NCI-H446 treated with DMSO at 0.1 percent for 48 hours (cell line): ENCODE results near the gene C20orf96.
"Not testable (repeated sequence)": the region's sequence is repeated elsewhere in the genome, so short reads cannot be mapped to it uniquely, and the experiment has no call there.

Experiments
- DNase-seq: peaks from one replicate; lab custom pipeline; 2025; lab: John Stamatoyannopoulos, UW

The C20orf96 gene, protein sequence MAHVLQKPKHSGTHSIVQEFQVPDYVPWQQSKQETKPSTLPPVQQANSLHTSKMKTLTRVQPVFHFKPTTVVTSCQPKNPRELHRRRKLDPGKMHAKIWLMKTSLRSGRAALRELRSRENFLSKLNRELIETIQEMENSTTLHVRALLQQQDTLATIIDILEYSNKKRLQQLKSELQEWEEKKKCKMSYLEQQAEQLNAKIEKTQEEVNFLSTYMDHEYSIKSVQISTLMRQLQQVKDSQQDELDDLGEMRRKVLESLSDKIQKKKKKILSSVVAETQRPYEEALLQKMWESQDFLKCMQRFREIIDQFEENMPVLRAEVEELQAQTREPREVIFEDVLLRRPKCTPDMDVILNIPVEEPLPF

DNA sequence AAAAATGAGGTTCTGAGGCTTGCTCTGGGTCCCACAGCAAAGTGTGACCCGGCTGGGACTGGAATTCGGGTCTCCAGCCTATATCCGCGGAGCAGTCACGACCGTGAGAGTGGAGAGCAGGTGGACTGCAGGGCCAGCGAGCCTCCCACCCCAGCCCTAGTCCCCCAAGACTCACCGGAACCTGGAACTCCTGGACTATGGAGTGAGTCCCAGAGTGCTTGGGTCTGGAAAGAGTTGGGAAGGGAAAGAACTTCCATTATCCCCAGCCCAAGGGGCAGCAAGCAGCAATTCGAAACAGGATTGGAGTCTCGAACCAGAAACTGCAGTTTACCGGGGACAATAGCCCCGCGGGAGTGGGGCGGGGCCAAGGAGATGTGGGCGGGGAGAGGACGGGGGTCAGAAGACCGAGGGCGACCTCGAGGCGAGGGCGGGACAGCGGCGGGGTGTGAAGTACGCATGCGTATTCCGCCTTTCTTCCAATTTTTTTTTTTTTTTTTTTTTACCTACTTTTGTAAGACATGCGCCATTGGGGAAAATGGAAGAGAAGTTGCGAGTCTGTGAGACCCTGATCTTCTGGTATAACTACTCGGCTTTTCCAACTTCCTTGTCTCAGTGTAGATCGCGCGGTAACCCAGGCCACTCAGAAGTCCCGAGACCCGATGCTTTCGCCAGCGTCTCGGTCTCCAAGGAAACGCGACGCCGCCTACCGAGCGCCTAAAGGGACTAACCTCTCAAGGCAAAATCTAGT is at the start of gene C20orf96:
C20orf96 (minus strand) TSS at position 667 of the 748 bp plus-strand sequence; CDS start at position 527, 140 bp downstream.
- peak; percentile 86 for DNase-seq

DNA sequence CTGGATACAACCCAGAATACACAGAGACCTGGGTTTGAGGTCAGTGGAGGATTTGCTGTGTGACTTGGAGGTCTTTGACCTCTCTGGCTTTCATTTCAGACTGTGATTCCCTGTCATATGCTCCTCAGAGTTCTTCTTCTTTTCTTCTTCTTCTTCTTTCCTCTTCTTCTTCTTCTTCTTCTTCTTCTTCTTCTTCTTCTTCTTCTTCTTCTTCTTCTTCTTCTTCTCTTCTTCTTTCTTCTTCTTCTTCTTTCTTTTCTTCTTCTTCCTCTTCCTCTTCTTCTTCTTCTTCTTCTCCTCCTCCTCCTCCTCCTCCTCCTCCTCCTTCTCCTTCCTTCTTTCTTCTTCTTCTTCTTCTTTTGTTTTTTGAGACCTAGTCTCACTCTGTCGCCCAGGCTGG is 45.5 kb upstream of the C20orf96 start:
- not testable (repeated sequence) for DNase-seq

DNA sequence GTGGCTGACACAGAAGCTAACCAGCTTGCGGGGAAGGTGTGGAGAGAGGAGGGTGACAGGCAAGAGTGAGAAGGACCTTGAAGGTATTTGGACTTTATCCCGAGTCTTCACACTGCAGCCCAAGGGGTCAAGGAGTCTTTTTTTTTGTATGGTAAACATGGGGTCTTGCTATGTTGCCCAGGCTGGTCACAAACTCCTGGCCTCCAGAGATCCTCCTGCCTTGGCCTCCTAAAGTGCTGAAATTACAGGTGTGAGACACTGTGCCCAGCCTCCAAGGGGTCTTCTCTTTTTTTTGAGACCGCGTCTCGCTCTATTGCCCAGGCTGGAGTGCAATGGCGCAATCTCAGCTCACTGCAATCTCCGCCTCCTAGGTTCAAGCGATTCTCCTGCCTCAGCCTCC is 44.0 kb upstream of the C20orf96 start:
- DNase-seq = no peak

DNA sequence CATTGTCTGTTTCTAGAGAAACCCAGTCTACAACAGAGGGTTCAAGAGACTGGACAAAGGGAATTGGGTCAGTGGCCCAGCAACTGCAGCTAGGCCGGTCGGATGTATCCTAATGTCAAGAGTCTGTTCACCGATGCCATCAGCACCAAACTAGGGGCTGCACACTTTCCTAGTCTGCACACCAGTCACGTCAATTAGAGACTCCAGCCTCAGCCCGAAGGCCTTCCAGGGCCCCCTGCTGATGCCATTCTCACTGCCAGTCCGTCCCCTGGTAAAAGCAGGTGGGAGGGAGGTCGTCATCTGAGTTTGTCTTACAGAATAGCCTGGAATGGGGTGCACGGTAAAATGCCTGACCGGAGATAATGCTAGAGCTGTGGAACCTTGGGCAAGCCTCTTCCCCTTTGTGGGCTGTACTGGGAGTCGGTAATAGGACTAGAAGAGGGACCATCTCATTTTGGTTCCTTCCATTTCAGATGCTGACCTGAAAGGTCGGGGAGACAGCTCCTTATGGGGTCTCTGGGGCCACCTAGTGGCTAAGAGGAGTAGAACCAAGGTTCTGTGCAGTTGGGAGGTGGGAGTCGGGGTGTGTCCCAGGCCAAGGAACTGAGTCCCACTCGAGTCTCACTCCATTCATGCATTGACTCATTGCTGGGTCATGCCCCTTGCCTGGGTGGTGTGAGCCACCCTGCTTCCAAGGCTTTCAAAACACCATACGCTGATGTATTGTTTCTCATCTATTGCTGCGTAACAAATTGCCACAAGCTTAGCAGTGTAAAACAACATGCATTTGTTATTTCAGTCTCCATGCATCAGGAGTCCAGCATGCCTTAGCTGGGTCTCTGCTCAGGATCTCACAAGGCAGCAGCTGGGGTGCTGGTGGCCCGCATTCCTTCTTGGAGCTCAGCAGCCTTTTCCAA is 39.9 kb upstream of the C20orf96 start:
- peak; percentile 45 for DNase-seq

DNA sequence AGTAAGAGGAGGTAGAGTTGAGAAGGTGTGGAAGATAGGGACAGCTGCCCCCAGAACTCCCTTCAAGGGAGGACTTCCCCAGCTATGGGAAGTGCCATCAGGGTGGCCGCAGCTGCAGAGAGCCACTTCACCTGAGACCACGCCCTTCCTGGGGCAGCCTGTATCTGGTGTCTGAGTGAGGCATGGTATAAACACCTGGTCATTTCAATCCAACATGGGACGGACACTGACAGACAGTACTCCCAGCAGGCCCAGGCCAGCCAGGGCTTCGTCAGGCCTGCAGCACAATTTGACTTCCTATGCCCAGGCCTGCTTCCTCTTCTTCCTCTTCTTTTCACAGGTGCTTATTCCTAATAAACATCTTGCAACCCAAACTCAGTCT is 39.3 kb upstream of the C20orf96 start:
- no peak for DNase-seq

DNA sequence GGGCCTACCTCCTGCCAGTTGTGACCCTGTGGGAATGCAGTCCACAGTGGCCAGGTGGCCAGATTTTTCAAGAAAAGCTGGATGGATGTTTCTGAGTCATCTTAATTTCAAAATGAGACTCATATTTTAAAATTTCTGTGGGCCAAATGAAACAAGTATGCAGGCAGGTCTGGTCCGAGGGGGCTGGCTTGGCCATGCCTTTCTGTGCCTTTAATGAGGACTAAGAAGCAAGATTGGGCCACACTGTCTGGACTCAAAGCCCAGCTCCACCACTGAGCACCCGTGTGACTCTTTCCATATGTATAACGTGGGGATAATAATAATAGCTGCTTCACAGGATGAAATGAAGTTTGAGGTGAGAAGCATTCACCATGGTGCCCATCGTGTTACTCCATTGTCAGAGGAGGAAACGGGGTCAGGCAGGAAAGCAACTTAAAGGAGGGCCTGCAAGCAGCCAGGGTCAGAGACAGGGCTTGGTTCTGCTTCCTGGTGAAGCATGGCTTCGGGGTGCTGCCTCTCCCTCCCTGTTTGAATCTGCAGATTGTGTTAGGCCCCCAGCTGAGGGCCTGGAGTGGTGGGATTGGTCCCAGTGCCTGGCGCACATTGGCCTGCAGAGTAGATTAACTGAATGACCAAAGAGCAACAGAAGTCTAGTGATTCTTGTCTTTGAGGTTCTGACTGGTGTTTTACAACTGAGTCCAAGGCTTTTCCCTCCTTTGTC is 38.6 kb upstream of the C20orf96 start:
- no peak for DNase-seq

DNA sequence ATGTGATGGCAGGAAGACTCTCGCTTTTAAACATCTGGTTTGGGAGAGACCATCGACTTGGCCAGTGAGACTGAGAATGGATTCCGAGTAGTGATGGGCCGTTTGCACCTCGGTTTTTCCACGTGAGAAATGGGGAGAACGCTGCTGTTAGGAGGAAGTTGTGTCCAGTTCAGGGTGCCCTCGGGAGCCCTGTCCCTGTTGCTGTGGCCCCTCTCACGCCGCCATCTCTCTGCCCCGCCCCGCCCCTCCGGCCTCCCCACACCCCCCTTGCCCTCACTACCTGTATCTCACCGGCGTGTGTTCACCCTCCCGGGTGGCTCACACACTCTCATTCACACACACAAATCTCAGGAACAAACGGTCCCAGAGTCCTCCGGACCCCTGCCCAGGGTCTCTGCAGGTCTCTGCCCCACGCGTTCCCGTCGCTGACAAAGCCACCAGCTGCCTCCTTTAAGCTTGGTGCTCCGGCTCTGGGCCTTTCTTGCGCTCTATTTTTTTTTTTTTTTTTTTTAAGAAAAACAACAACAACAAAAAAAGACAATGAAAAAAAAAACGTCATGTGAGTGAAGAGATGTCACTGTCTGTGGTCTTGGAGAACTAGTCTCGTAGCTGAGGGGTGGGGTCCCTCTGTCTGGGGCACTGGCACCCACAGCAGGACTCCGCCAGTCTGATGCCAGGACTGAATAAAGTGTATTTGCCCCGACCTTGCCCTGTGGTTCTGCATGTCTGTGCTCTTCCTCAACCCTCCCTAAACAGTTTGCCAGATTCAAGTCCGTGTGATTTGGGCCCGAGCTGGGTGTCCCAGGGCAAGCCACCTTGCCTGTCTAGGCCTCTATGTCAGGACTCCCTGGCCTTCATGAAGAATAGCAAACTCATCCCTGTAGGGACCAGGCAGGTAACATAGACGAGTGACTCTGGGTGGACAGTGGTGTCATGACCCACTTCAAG is 37.8 kb upstream of the C20orf96 start:
- no peak for DNase-seq

DNA sequence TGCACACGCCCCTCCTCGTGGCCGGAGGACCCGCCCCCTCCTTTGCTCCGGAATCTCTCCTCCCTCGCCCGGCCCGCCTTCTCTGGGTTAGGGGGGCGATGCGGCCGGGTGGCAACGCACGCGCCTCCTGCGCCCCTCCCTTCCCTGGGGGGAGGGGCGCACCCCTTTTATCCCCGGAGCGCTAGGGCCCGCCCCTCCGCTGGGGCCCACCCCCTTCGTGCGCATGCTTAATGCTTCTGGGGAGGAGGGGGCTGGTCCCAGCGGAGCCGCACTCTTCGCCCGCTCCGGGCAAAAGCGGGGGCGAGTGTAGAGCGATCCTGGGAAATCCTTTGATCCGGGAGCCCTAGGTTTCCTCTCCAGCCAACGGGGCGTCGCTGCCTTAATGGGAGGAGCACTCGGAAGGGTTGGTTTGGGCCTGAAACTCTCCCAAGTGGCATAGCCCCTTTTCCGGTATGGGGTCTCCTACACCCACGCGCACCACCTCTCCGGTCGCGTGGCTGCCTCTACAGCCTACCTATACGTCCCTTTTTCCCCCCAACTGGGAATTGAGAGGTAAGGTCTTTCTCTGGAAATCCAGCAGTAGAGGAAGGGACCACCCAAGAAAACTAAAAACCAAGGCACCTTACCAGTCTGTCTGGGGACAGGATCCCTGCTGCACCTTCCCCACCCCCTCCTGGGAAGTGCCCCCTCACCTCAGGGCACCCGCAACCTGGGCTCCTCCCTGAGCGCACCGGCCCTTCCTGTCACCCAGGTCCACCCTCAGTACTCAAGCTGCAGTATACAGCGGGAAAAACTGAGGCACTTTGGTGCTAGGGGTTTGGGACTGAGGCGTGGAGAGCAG is 36.9 kb upstream of the C20orf96 start:
- peak; percentile 86 for DNase-seq

DNA sequence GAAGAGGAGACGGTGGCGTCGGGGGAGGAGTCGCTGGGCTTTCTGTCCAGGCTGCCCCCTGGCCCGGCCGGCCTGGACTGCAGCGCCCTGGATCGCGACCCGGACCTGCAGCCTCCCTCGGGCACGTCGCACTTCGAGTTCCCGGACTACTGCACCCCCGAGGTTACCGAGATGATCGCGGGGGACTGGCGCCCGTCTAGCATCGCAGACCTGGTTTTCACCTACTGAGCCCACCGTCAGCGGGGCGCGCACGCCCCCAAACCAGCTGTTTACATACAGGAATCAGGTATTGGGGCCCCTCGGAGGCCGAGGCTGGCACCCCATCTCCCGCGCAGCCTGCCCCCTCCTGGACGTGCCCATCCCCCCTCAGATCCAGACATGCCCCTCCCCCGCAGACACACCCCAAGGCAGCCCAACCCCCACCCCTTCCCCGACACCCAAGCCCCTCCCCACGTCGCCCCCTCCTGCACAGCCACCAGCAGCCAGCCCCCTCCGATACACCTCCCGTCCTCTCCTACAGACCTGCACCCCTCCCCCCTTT is 36.2 kb upstream of the C20orf96 start:
- DNase-seq = no peak

DNA sequence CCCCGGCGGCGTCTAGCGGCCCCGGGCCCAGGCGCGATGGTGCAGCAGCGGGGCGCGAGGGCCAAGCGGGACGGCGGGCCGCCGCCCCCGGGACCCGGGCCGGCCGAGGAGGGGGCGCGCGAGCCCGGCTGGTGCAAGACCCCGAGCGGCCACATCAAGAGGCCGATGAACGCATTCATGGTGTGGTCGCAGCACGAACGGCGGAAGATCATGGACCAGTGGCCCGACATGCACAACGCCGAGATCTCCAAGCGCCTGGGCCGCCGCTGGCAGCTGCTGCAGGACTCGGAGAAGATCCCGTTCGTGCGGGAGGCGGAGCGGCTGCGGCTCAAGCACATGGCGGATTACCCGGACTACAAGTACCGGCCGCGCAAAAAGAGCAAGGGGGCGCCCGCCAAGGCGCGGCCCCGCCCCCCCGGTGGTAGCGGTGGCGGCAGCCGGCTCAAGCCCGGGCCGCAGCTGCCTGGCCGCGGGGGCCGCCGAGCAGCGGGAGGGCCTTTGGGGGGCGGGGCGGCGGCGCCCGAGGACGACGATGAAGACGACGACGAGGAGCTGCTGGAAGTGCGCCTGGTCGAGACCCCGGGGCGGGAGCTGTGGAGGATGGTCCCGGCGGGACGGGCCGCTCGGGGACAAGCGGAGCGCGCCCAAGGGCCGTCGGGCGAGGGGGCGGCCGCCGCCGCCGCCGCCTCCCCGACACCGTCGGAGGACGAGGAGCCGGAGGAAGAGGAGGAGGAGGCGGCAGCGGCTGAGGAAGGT is 35.5 kb upstream of the C20orf96 start:
- DNase-seq = peak; percentile 31

DNA sequence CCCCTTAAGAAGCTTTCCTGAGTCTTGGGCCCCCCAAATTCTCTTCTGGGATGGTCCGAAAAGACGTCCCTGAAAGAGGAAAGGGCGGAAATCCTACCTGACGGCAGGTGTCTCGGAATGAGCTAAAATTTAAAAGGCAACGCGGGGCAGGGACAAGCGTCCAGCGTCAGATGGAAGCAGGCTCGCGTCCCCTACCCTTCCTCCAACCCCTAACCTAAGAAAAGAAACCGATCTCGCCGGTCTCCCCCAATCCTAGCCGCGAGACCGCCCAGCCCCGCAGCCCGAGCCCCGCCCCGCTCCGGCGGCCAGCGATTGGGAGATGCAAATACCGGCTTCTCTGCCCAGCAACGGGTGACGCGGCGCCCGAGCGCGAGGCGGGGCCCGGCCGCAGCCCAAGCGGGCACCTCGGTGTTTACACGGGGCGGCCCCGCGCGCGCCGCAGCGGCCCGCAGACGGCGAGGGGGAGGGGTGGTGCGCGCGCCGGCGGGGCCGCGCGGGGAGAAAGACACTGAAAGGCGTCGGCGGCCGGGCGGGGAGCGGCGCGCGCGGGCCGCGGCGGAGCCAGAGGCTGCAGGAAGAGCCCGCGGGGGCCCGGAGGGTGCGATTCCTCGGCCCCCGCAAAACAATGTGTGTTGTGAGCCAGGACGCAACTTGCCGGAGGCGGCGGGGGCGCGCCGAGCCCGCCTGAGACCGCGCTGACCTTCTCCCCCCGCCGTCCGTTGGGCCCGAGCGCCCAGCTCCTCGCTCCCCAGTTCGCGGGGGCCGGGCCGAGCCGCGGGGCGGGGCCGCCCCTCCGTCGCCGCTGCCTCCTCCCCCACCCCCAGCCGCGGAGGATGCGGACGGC is 34.7 kb upstream of the C20orf96 start, which contains the start of gene SOX12:
SOX12 (plus strand) TSS at position 508 of the 844 bp plus-strand sequence. CDS start 373 bp downstream, outside the sequence.
- DNase-seq = peak; percentile 91

DNA sequence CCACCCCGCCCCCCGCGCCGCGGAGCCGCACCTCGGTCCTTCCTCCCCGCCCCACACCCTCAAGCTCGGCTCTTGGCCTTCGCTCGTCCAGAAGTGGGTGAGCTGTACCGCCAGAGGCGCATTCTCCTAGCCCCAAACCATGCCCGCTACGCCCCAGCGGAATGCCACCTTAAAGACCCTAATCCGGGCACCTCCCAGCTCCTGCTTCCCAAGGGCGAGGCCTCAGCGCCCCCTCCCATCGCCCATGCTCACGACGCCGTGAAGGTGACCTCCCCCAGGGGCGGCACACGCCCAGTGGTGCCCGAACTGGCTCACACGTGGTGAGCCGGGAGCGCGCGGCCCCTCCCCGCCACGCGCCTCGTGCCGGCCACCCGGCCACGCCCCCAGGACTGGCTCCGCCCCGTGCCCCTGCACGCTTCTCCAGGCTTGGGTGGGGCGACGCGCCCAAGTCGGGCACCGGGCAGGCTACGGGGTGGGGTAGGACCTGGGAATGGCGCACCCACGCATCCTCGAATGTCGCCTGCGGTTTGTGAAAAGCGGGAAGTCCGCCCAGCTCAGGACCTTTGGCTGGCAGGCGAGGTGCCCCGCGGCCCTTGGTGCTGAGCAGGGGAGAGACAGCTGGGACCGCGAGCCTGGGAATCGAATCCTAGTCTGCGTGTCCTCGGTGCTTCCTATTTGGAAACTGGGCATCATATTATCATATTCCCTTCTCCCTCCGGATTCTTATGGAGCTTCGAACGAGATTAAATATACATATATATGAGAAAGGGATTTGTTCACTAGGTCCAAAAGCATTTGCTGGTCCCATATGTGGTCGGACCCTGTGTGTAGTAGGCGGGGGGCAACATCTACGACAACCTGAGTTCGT is 33.9 kb upstream of the C20orf96 start:
- peak; percentile 87 for DNase-seq

DNA sequence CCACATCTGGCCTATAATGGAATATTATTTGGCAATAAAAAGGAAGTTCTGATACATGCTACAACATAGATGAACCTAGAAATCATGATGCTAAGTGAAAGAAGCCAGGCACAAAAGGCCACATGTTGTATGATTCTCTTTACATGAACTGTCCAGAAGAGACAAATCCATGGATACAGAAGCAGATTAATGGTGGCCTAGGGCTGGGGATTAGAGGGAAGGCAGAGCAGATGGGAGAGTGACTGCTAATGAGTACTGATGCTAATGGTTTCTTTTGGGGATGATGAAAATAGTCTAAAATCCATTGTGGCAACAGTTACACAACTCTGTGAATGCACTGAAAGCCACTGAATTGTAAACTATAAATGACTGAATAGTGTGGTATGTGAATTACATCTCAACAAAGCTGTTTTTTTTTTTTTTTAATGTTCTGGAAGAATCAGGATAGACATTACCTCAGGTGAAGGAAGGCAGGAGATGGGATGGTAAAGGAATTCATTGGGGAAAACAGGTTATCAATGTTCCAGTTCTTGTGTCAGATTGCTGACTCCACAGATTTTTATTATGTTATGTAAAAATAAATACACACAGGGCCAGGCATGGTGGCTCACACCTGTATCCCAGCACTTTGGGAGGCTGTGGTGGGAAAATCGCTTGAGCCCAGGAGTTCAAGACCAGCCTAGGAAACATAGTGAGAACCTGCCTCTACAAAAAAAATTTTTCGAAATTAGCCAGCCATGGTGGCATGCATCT is 25.9 kb upstream of the C20orf96 start:
- no peak for DNase-seq

DNA sequence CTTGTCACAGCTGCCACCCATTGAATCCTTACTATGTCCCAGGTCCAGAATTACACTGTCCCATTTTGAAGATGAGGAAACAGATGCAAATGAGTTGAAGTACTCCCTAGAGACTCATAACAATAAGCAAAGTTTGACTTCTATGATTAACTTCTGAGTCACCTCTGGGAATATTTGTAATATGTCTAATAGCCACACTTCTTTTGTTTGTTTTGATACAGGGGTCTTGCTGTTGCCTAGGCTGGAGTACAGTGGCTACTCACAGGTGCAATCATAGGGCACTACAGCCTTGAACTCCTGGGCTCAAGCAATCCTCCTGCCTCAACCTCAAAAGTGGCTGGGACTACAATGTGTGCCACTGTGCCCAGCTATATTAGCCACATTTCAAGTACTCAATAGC is 23.4 kb upstream of the C20orf96 start:
- no peak for DNase-seq

DNA sequence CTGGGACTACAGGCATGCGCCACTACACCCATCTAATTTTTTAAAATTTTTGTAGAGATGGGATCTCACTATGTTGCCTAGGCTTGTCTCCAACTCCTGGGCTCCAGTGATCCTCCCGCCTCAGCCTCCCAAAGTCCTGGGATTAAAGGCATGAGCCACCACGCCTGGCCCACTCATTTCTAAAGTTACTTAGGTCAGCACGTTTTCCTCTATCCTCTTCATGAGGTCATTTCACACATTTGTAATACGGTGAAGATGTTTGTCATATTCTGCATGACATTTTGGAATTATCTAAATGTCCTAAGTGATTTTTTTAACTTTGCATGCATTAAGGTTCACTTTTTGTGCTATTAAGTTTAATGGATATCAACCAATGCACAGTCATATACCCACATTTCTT is 22.9 kb upstream of the C20orf96 start:
- no peak for DNase-seq

DNA sequence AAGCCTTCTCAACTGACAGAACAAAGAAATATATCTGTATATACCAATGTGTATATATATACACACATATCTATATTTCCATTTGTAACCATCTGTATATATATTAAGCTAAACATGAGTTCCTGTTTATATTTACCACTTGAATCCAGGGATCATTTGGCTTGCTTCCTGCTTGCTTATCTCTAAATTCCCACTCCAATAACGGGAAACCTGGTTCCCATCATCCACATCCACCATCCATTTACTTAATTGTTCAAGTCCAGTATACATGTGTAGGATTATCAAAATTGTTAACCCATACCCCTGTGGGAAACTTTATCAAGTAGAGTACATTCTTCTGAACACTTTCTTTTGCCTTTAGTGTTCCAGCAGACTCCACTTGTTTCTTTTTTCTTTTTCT is 22.3 kb upstream of the C20orf96 start:
- DNase-seq = no peak
